T-helper 1 cell (primary cell): Measurements from ENCODE around the gene NDUFS7.

Source experiments
- DNase-seq, 5 donors: peaks; one replicate each; pipeline ENCODE4 v3.0.0-alpha.2; 2012 to 2020

Gene NDUFS7

GRCh38 chr19:1365319-1366269 is 18.1 kb upstream of the NDUFS7 start:
- no peak for DNase-seq

- no peak for DNase-seq
Observed at GRCh38 chr19:1366296-1366695, 17.4 kb upstream of the NDUFS7 start.

- DNase-seq: no peak
Observed at GRCh38 chr19:1366899-1367870, 16.5 kb upstream of the NDUFS7 start.

- DNase-seq: no peak
Observed at GRCh38 chr19:1369214-1369805, 14.4 kb upstream of the NDUFS7 start.

- DNase-seq: no peak
Observed at GRCh38 chr19:1370579-1371361, 12.9 kb upstream of the NDUFS7 start.

GRCh38 chr19:1373042-1373533 is 10.6 kb upstream of the NDUFS7 start:
- DNase-seq: no peak

- DNase-seq: no peak
Observed at GRCh38 chr19:1373534-1374249, 10.0 kb upstream of the NDUFS7 start.

- DNase-seq: no peak
Observed at GRCh38 chr19:1374250-1374577, 9.5 kb upstream of the NDUFS7 start.

- DNase-seq: no peak
Observed at GRCh38 chr19:1376415-1376805, 7.3 kb upstream of the NDUFS7 start.

- DNase-seq: no peak
Observed at GRCh38 chr19:1377176-1377964, 6.3 kb upstream of the NDUFS7 start.

- no peak for DNase-seq
Observed at GRCh38 chr19:1377965-1378785, 5.5 kb upstream of the NDUFS7 start.

GRCh38 chr19:1379126-1379905 is 4.4 kb upstream of the NDUFS7 start:
- DNase-seq: no peak

- DNase-seq: no peak
Observed at GRCh38 chr19:1379961-1380489, 3.7 kb upstream of the NDUFS7 start.

GRCh38 chr19:1382250-1382649 is 1.5 kb upstream of the NDUFS7 start:
- no peak for DNase-seq

GRCh38 chr19:1383017-1383311 is 743 bp upstream of the NDUFS7 start:
- DNase-seq: no peak

GRCh38 chr19:1384085-1384462 is 367 bp downstream of the NDUFS7 start:
- no peak for DNase-seq

GRCh38 chr19:1384478-1385110 is 887 bp downstream of the NDUFS7 start:
- no peak for DNase-seq

GRCh38 chr19:1385816-1386215 is 2.1 kb downstream of the NDUFS7 start:
- DNase-seq: no peak
